K562 (cell line): ENCODE results near the gene RCOR2. TPM values are rescaled to one million over a fixed set of nuclear protein-coding genes. Genes with fewer than 3 reads are reported as not detected.

Source experiments
- ATAC-seq: fragments of 200-7000 bp; cut with Tn5 transposase; 3 replicates; pipeline ENCODE4 v1.9.1; 2020; ENCODE audit warnings: moderate library complexity
- BruUV-seq: library from RNA; stranded (reverse); fragments of 400-500 nt; replicated peaks from 2 replicates; lab custom pipeline; 2021; lab: Mats Ljungman, UMichigan
- CTCF ChIA-PET: fragments of 300-600 bp; formaldehyde crosslinking; extraction: SDS; loops from one replicate; lab custom pipeline; 2021; ENCODE audit warnings: low intra/inter-chr PET ratio; lab: Yijun Ruan, JAX
- POLR2A ChIA-PET: fragments of 300-600, 350-650 bp; sonication (Branson Sonifier 250); formaldehyde crosslinking; extraction: SDS; loops from one replicate; lab custom pipeline; 2021; ENCODE audit warnings: antibody characterized with exemption, inconsistent platforms; lab: Yijun Ruan, JAX
- DNase-seq, 4 experiments: peaks; one replicate each; pipeline versions ENCODE4 v3.0.0 to v3.0.0-alpha.2; 2011 to 2018; ENCODE audit warnings: low spot score in 3 of 4, mixed read lengths in 3 of 4; ENCODE audit errors: extremely low read depth in 1 of 4
- FAIRE-seq: peaks from 2 replicates; lab custom pipeline; 2011; peaks lifted over from hg19 to GRCh38; lab: Jason Lieb, UNC
- H2AFZ ChIP-seq: 2 replicates; pipeline ENCODE4 v1.6.0; 2011; ENCODE audit warnings: low read depth, low read length, control low read depth, inconsistent platforms
- H3K27ac ChIP-seq: fragments of 200-600 bp; 3 replicates; pipeline ENCODE4 v1.8.0; 2011; ENCODE audit warnings: low read depth, mild to moderate bottlenecking, control low read depth, inconsistent platforms, low read length, moderate library complexity, mixed read lengths; ENCODE audit errors: extremely low read depth
- H3K27me3 ChIP-seq, 2 experiments: fragments of 300-600 bp in 1 of 2; 2 replicates in 1 of 2; 3 replicates in 1 of 2; pipeline versions ENCODE4 v1.6.0 to v1.8.0; 2011; ENCODE audit warnings: inconsistent platforms in 2 of 2, low read length in 2 of 2, mild to moderate bottlenecking in 1 of 2, mixed read lengths in 1 of 2, moderate library complexity in 1 of 2; ENCODE audit not compliant: control insufficient read depth in 2 of 2, insufficient read depth in 2 of 2
- H3K36me3 ChIP-seq: fragments of 300-600 bp; 3 replicates; pipeline ENCODE4 v1.8.0; 2011; ENCODE audit warnings: mild to moderate bottlenecking, low read length, inconsistent platforms; ENCODE audit not compliant: control insufficient read depth, insufficient read depth
- H3K4me1 ChIP-seq, 2 experiments: fragments of 200-600 bp in 1 of 2; replicated peaks in 1 of 2; 2 replicates in 1 of 2; 3 replicates in 1 of 2; pipeline versions ENCODE4 v1.5.1 to v1.8.0; 2011; ENCODE audit warnings: inconsistent platforms in 2 of 2, low read length in 2 of 2, mild to moderate bottlenecking in 1 of 2, mixed read lengths in 1 of 2, moderate library complexity in 1 of 2; ENCODE audit not compliant: control insufficient read depth in 2 of 2, insufficient read depth in 2 of 2
- H3K4me2 ChIP-seq: 2 replicates; pipeline ENCODE4 v1.6.1; 2011; ENCODE audit warnings: low read length, control low read depth, inconsistent platforms, mixed read lengths; ENCODE audit not compliant: insufficient read depth
- H3K4me3 ChIP-seq: fragments of 200-600 bp; sonication (generic), shearing (Covaris generic); 2 replicates; pipeline ENCODE4 v1.5.1; 2016; ENCODE audit warnings: control low read depth, inconsistent platforms
- H3K79me2 ChIP-seq: fragments of 200-600 bp; 3 replicates; pipeline ENCODE4 v1.8.0; 2011; ENCODE audit warnings: low read length, inconsistent platforms; ENCODE audit not compliant: control insufficient read depth, insufficient read depth
- H3K9ac ChIP-seq, 2 experiments: 2 replicates each; pipeline versions ENCODE4 v1.6.0 to v1.6.1; 2011; ENCODE audit warnings: low read depth in 2 of 2, low read length in 2 of 2, control low read depth in 1 of 2, inconsistent platforms in 1 of 2, mild to moderate bottlenecking in 1 of 2, mixed read lengths in 1 of 2; ENCODE audit not compliant: insufficient read depth in 1 of 2
- H3K9me1 ChIP-seq: one replicate; pipeline ENCODE4 v1.6.0; 2011; ENCODE audit warnings: inconsistent platforms, mild to moderate bottlenecking, low read length, moderate library complexity; ENCODE audit not compliant: control insufficient read depth, insufficient read depth
- H3K9me3 ChIP-seq: replicated peaks from 2 replicates; pipeline ENCODE4 v1.5.1; 2011; ENCODE audit warnings: low read depth, low read length, inconsistent platforms; ENCODE audit not compliant: control insufficient read depth, insufficient read depth
- H4K20me1 ChIP-seq: replicated peaks from 2 replicates; pipeline ENCODE4 v1.6.1; 2011; ENCODE audit warnings: low read length, inconsistent platforms, mixed read lengths; ENCODE audit not compliant: control insufficient read depth, insufficient read depth
- EGR1 ChIP-seq: fragments of 450-650 bp; conservative IDR thresholded peaks from 2 replicates; pipeline ENCODE4 v1.6.1; 2017; ENCODE audit warnings: mild to moderate bottlenecking
- EP400 ChIP-seq: fragments of 450-650 bp; IDR thresholded peaks from 2 replicates; pipeline ENCODE4 v1.6.1; 2017; ENCODE audit warnings: antibody characterized with exemption, mild to moderate bottlenecking, moderate library complexity
- POLR2G ChIP-seq: fragments of 200-400 bp; formaldehyde crosslinking; IDR thresholded peaks from 2 replicates; pipeline ENCODE4 v1.6.1; 2017; ENCODE audit warnings: low read depth, mild to moderate bottlenecking, antibody characterized with exemption, low read length, moderate library complexity
- RBM22 ChIP-seq: fragments of 200-400 bp; formaldehyde crosslinking; IDR thresholded peaks from 2 replicates; pipeline ENCODE4 v1.6.1; 2018; ENCODE audit warnings: low read length, low read depth; ENCODE audit not compliant: poor library complexity, severe bottlenecking
- WGBS: fragments of 100-300 bp; shearing (Covaris generic); methylation state at CpG from one replicate; pipeline ENCODE4 v1.1.6; 2016; ENCODE audit warnings: low coverage, mixed read lengths; ENCODE audit not compliant: insufficient coverage; ENCODE audit errors: missing lambda C conversion rate; 5-methylcytosine and 5-hydroxymethylcytosine counted together
- in situ Hi-C: fragments of 300-500 bp; cut with MboI; formaldehyde crosslinking; loops from 4 replicates; pipeline ENCODE4 v1.15.0; 2018; ENCODE audit warnings: inconsistent platforms, mixed read lengths
- intact Hi-C: fragments of 100-400 bp; cut with micrococcal nuclease; formaldehyde crosslinking; loops from 2 replicates; pipeline ENCODE4 v1.14.2; 2022
- polyA plus RNA-seq, 8 experiments: library from polyadenylated mRNA; depleted of rRNA in 4 of 8; stranded (reverse) in 5 of 8; unstranded in 3 of 8; fragments of >200 nt; fragmentation: Nextera tagmentation in 2 of 8; fragmentation: Illumina TruSeq in 1 of 8; extraction: Ambion mirVana in 2 of 8; extraction: Trizol in 1 of 8; gene quantifications; 2 replicates each; pipeline versions ENCODE4 v1.2.1 to v1.2.3, GENCODE V29; 2011 to 2014; ENCODE audit warnings: inconsistent platforms in 1 of 8, missing spikeins in 1 of 8
- total RNA-seq, 7 experiments: library from RNA; depleted of rRNA in 6 of 7; stranded (reverse); fragments of >200 nt in 6 of 7; fragmentation: Illumina TruSeq in 2 of 7; extraction: Trizol in 2 of 7; gene quantifications; 2 replicates each; pipeline versions ENCODE4 v1.2.1 to v1.2.3, GENCODE V29; 2011 to 2021; ENCODE audit warnings: low replicate concordance in 1 of 7

The RCOR2 gene
- total and polyA plus RNA-seq, 9 of the 15 experiments (the other 6 are each of a cell fraction or from before 2014, with no cell fraction given) = 0.04 to 6.5 (median 2.5) TPM; not detected in 1

GRCh38 chr11:63908631-63909401, 8.1 kb downstream of the RCOR2 start:
- 90% methylated on average over 27 of the region's 46 CpGs for WGBS
- Histone ChIP-seq H3K27me3 (no peaks in the 10 kb centered on the region), H3K9me1 (no peaks in the 10 kb centered on the region), H3K36me3 (peaks cover 59% of the 10 kb centered on the region; the same call in 2 of the 3 replicates), H4K20me1 (0 out of 2 replicates have a peak, but pooled peaks cover 4% of the 10 kb centered on the region), H3K79me2 (no peaks in the 10 kb centered on the region), H3K4me3 (no peak overlapping the region), H3K4me2 (no peak overlapping the region), H3K9me3 (no peaks in the 10 kb centered on the region), H2AFZ (no peak overlapping the region), H3K9ac (peak overlapping the region in 1 of 2 experiments; percentile 65; a peak in 2 of 4 replicates), H3K4me1 (peaks cover 0 to 35% of the 10 kb centered on the region in 2 experiments; a peak in 2 of 5 replicates), H3K27ac (no peak overlapping the region)
- in situ Hi-C loops (no loop called here), intact Hi-C loops (no loop called here)
- POLR2A ChIA-PET = no interaction called here
- ATAC-seq (no peak), DNase-seq (peak in 1 of 4 experiments; percentile 36), FAIRE-seq (no peak)
- TSS peak; percentile 23 for BruUV-seq
- TF ChIP-seq RBM22 (peak; percentile 78), POLR2G (peak; percentile 27; the same call in 1 of the 2 replicates), EGR1 (peak; percentile 60), EP400 (no peak)
- CTCF ChIA-PET = no interaction called here
